Neuronal stem cell (in vitro differentiated cells): Measurements from ENCODE around the gene COL12A1.

Experiments
- DNase-seq: peaks from one replicate; pipeline ENCODE4 v3.0.0-alpha.2; 2013; ENCODE audit warnings: low spot score
- H2AFZ ChIP-seq: one replicate; pipeline ENCODE4 v1.6.1; 2013; ENCODE audit warnings: mild to moderate bottlenecking, low read length, inconsistent platforms
- H2AK5ac ChIP-seq: 2 replicates; pipeline ENCODE4 v1.6.1; 2013; ENCODE audit warnings: low read depth, mild to moderate bottlenecking, inconsistent platforms, low read length, moderate library complexity, mixed read lengths
- H2BK120ac ChIP-seq: 2 replicates; pipeline ENCODE4 v1.6.1; 2013; ENCODE audit warnings: low read depth, mild to moderate bottlenecking, inconsistent platforms, low read length, moderate library complexity, mixed read lengths
- H2BK12ac ChIP-seq: one replicate; pipeline ENCODE4 v1.6.1; 2013; ENCODE audit warnings: low read length, inconsistent platforms
- H2BK15ac ChIP-seq: 2 replicates; pipeline ENCODE4 v1.6.1; 2013; ENCODE audit warnings: mild to moderate bottlenecking, low read length, inconsistent platforms, mixed read lengths
- H2BK5ac ChIP-seq: one replicate; pipeline ENCODE4 v1.6.1; 2013; ENCODE audit warnings: inconsistent platforms, mild to moderate bottlenecking, low read length, moderate library complexity
- H3K14ac ChIP-seq: one replicate; pipeline ENCODE4 v1.6.1; 2013; ENCODE audit warnings: low read length, inconsistent platforms
- H3K18ac ChIP-seq: 2 replicates; pipeline ENCODE4 v1.6.1; 2013; ENCODE audit warnings: low read length, inconsistent platforms
- H3K23ac ChIP-seq: 2 replicates; pipeline ENCODE4 v1.6.1; 2013; ENCODE audit warnings: low read depth, mild to moderate bottlenecking, mixed read lengths, low read length, inconsistent platforms; ENCODE audit not compliant: poor library complexity
- H3K27ac ChIP-seq: replicated peaks from 3 replicates; pipeline ENCODE4 v1.5.1; 2013; ENCODE audit warnings: low read length, inconsistent platforms
- H3K27me3 ChIP-seq, 3 experiments: 2 replicates each; pipeline ENCODE4 v1.6.1; 2013; ENCODE audit warnings: low read length in 3 of 3, mild to moderate bottlenecking in 2 of 3, inconsistent platforms in 1 of 3, low read depth in 1 of 3, mixed read lengths in 1 of 3, moderate library complexity in 1 of 3; ENCODE audit not compliant: control insufficient read depth in 3 of 3, insufficient read depth in 3 of 3
- H3K36me3 ChIP-seq, 2 donors: replicated peaks in 1 of 2; 2 replicates each; pipeline ENCODE4 v1.6.1; 2013; ENCODE audit warnings: low read length in 2 of 2; ENCODE audit not compliant: control insufficient read depth in 2 of 2, insufficient read depth in 2 of 2
- H3K4ac ChIP-seq: 2 replicates; pipeline ENCODE4 v1.6.1; 2013; ENCODE audit warnings: inconsistent platforms, mild to moderate bottlenecking, low read length, moderate library complexity
- H3K4me1 ChIP-seq, 2 donors: 1 replicate in 1 of 2; 2 replicates in 1 of 2; pipeline ENCODE4 v1.6.1; 2013; ENCODE audit warnings: low read length in 2 of 2, low read depth in 1 of 2; ENCODE audit not compliant: control insufficient read depth in 2 of 2, insufficient read depth in 1 of 2
- H3K4me2 ChIP-seq: one replicate; pipeline ENCODE4 v1.6.1; 2013; ENCODE audit warnings: mild to moderate bottlenecking, low read length, inconsistent platforms; ENCODE audit not compliant: insufficient read depth, poor library complexity, severe bottlenecking
- H3K4me3 ChIP-seq, 2 donors: 2 replicates each; pipeline ENCODE4 v1.5.1; 2013; ENCODE audit warnings: low read length in 2 of 2, mild to moderate bottlenecking in 2 of 2, inconsistent platforms in 1 of 2, moderate library complexity in 1 of 2
- H3K79me1 ChIP-seq: one replicate; pipeline ENCODE4 v1.6.1; 2013; ENCODE audit warnings: low read depth, mild to moderate bottlenecking, inconsistent platforms, low read length, moderate library complexity
- H3K9ac ChIP-seq: one replicate; pipeline ENCODE4 v1.6.1; 2013; ENCODE audit warnings: mild to moderate bottlenecking, low read depth, low read length, inconsistent platforms; ENCODE audit not compliant: poor library complexity
- H3K9me3 ChIP-seq, 2 donors: replicated peaks in 1 of 2; 2 replicates each; pipeline versions ENCODE3 to v1.6.1; 2013; ENCODE audit warnings: low read length in 2 of 2, mild to moderate bottlenecking in 2 of 2, inconsistent platforms in 1 of 2, low read depth in 1 of 2, mixed read lengths in 1 of 2, moderate library complexity in 1 of 2; ENCODE audit not compliant: control insufficient read depth in 2 of 2, insufficient read depth in 1 of 2
- H4K8ac ChIP-seq: one replicate; pipeline ENCODE4 v1.6.1; 2013; ENCODE audit warnings: low read depth, mild to moderate bottlenecking, inconsistent platforms, low read length, moderate library complexity
- H4K91ac ChIP-seq: one replicate; pipeline ENCODE4 v1.6.1; 2013; ENCODE audit warnings: low read length, low read depth, mild to moderate bottlenecking, inconsistent platforms; ENCODE audit not compliant: poor library complexity
- WGBS, 2 donors: extraction: QIAGEN DNeasy Blood & Tissue Kit; methylation state at CpG; one replicate each; pipeline ENCODE4 v1.1.7; 2013; ENCODE audit warnings: missing lambda C conversion rate in 2 of 2, mixed read lengths in 1 of 2; ENCODE audit not compliant: insufficient read length in 2 of 2, insufficient replicate concordance in 1 of 2; ENCODE audit errors: extremely low coverage in 2 of 2; 5-methylcytosine and 5-hydroxymethylcytosine counted together

Gene COL12A1

DNA sequence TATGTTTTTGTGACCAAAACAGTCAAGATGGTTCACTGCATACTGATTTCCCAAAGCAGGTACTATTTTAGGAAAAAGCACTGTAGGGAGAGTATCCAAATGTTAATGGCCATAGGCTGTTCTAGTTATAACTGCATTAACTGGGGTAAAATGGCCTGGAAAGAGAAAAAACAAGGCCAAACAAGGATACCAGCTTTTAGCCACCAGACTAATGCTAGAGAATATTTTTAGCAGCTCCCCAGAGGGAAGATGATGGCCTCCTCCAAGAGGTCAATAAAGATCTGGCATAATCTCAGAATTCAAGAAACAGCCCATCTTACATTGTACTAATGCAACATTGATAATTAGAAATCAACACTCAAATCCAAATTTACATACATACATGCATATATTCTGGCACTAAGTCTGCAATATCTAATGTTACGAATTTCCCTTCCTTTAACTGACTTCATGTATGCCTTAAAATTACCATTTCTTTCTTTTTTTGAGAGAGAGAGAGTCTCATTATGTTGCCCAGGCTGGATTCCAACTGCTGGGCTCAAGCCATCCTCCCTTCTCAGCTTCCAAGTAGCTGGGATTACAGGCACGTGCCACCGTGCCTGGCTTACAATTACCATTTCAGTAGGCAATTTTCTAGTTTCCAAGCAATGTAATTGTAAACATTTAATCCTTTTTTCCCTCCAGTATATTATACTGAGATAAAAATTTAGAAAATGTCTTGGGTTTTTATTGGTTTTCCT is 28.4 kb upstream of the COL12A1 start:
- Histone ChIP-seq H3K4me2 (no peak overlapping the region), H4K8ac (no peak overlapping the region), H2BK12ac (no peak overlapping the region), H2BK15ac (no peak overlapping the region), H3K27me3 (no peaks in the 10 kb centered on the region), H3K4me3 (no peak overlapping the region), H2BK120ac (no peak overlapping the region), H3K9me3 (peaks cover 0 to 2% of the 10 kb centered on the region in 2 donors), H3K79me1 (peaks cover 3% of the 10 kb centered on the region), H3K36me3 (peaks cover 9 to 30% of the 10 kb centered on the region in 2 donors), H3K9ac (no peak overlapping the region), H2AK5ac (no peak overlapping the region), H3K27ac (no peak overlapping the region), H4K91ac (no peak overlapping the region), H2AFZ (no peak overlapping the region), H3K14ac (no peak overlapping the region), H3K18ac (no peak overlapping the region), H3K4ac (no peak overlapping the region), H2BK5ac (no peak overlapping the region), H3K4me1 (peaks cover 0 to 2% of the 10 kb centered on the region in 2 donors), H3K23ac (no peak overlapping the region)
- WGBS, 2 donors, result no CpG with 5 or more reads among the region's 3 CpGs
- no peak for DNase-seq

DNA sequence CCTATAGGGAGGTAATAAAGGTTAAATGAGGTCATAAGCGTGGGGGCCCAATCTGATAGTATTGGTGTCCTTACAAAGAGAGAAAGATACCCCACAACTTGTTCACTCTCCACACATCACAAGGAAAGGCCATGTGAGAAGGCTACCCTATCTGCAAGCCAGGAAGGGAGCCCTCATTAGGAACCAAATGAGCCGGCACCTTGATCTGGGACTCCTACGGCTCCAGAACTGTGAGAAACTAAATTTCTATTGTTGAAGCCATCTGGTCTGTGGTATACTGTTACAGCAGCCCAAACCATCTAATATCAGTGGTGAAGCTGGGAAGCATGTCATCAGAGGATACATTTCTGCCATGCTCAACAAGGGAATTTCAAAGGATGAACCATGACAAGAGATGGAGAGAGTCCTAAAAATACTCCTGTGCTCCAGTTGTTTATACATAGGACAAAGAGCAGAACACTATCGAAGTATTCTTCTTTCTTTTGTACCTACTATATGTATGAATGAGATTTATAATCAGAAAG is 27.3 kb upstream of the COL12A1 start:
- Histone ChIP-seq H2AFZ (no peak overlapping the region), H4K91ac (no peak overlapping the region), H4K8ac (no peak overlapping the region), H3K14ac (no peak overlapping the region), H3K4ac (no peak overlapping the region), H2BK5ac (no peak overlapping the region), H3K9ac (no peak overlapping the region), H3K4me3 (no peak overlapping the region), H2BK15ac (no peak overlapping the region), H3K4me1 (peaks cover 0 to 2% of the 10 kb centered on the region in 2 donors), H3K27ac (no peak overlapping the region), H3K36me3 (peaks cover 3 to 21% of the 10 kb centered on the region in 2 donors), H3K4me2 (no peak overlapping the region), H3K18ac (no peak overlapping the region), H3K27me3 (no peaks in the 10 kb centered on the region), H3K9me3 (no peaks in the 10 kb centered on the region), H2AK5ac (no peak overlapping the region), H2BK120ac (no peak overlapping the region), H3K79me1 (no peaks in the 10 kb centered on the region), H2BK12ac (no peak overlapping the region), H3K23ac (no peak overlapping the region)
- no peak for DNase-seq
- WGBS, 2 donors, result no CpG with 5 or more reads among the region's 4 CpGs

DNA sequence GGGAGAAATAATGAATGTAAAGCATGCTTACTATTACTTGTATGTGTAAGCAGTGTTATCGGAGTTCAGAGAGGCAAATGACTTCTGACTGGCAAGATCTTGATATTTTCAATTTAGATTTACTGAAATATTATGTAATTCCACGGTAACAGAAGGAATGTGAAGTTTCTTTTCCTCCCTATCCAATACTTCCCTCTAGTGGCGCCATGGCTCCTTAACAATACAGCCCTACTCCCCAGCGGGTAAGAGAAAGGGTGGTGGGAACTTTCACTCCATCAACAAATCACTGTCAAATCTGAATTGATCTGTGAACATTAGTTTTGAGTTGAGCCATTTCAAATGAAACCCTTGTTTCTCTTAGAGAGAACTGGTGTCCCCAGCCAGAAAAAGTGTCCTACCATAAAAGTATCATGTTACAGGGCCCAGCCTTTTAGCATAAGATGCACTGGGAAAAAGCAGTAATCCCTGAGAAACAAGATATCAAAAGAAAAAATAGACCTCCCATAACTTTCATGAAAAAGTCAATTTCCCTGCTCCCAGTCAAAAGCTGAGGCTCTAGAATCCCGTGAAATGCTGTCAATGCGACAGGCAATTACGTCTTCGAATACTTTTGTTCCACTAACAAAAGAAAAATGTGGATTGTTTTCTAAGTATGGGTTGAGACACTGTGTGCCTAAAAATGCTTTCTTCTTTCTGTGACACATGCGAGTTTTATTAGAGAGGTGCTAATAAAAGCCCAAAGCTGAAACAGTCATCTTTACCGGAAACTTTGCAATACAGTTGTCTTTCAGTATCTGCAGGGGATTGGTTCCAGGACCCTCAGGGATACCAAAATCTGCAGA is 24.9 kb upstream of the COL12A1 start:
- H2BK120ac ChIP-seq, result no peak overlapping the region
- H2BK12ac ChIP-seq, result no peak overlapping the region
- H3K23ac ChIP-seq, result no peak overlapping the region
- no peak overlapping the region for H3K18ac ChIP-seq
- peak overlapping the region; percentile 83 for H2AFZ ChIP-seq
- no peak overlapping the region for H2BK5ac ChIP-seq
- H3K14ac ChIP-seq, result no peak overlapping the region
- no peak overlapping the region for H3K4ac ChIP-seq
- H3K27me3 ChIP-seq, result no peaks in the 10 kb centered on the region
- no peak overlapping the region for H4K8ac ChIP-seq
- no peaks in the 10 kb centered on the region for H3K9me3 ChIP-seq
- peaks cover 0 to 2% of the 10 kb centered on the region in 2 donors for H3K4me1 ChIP-seq
- no peaks in the 10 kb centered on the region for H3K79me1 ChIP-seq
- H2AK5ac ChIP-seq, result no peak overlapping the region
- H2BK15ac ChIP-seq, result no peak overlapping the region
- DNase-seq, result peak; percentile 33
- H3K27ac ChIP-seq, result no peak overlapping the region
- H3K4me3 ChIP-seq, result no peak overlapping the region
- H3K36me3 ChIP-seq, result no peaks in the 10 kb centered on the region
- H3K9ac ChIP-seq, result no peak overlapping the region
- H3K4me2 ChIP-seq, result no peak overlapping the region
- WGBS, 2 donors, result no CpG with 5 or more reads among the region's 10 CpGs
- H4K91ac ChIP-seq, result no peak overlapping the region
